ENCODE measurements around the gene ZFHX2.

ZFHX2 gene

GRCh38 chr14:23582906-23583760 lies 31.6 kb upstream of the ZFHX2 start:
- TF ChIP-seq CTCF (conservative IDR thresholded peaks at IDR 0.05), result no peak
- no peak overlapping the region for H3K27ac ChIP-seq

GRCh38 chr14:23580948-23581281 lies 29.4 kb upstream of the ZFHX2 start:
- no peak overlapping the region for H3K27ac ChIP-seq
- TF ChIP-seq CTCF (conservative IDR thresholded peaks at IDR 0.05), result no peak

- H3K27ac ChIP-seq, result no peak overlapping the region
- TF ChIP-seq CTCF (conservative IDR thresholded peaks at IDR 0.05), result no peak
Measured at GRCh38 chr14:23580152-23580926, 28.8 kb upstream of the ZFHX2 start.

GRCh38 chr14:23579739-23580138 lies 28.2 kb upstream of the ZFHX2 start:
- no peak overlapping the region for H3K27ac ChIP-seq
- TF ChIP-seq CTCF (conservative IDR thresholded peaks at IDR 0.05), result no peak

- H3K27ac ChIP-seq, result no peak overlapping the region
- TF ChIP-seq CTCF (conservative IDR thresholded peaks at IDR 0.05), result no peak
Measured at GRCh38 chr14:23579311-23579630, 27.7 kb upstream of the ZFHX2 start.

- no peak within 1 kb of the TSS for H3K27ac ChIP-seq
- no peak for TF ChIP-seq CTCF (conservative IDR thresholded peaks at IDR 0.05)
Measured at GRCh38 chr14:23578560-23579310, 27.2 kb upstream of the ZFHX2 start, which contains the start of gene JPH4. Gene JPH4, minus strand, starts transcription at chr14:23578790. Its CDS starts 1,337 bp downstream, at chr14:23577453.
